Mesendoderm (in vitro differentiated cells): Measurements from ENCODE around the gene PDE11A.
"Not testable (repeated sequence)": the region's sequence is repeated elsewhere in the genome, so short reads cannot be mapped to it uniquely, and the experiment has no call there.

ENCODE experiments used
- DNase-seq: peaks from one replicate; pipeline ENCODE4 v3.0.0; 2013
- H2AK5ac ChIP-seq: 2 replicates; pipeline ENCODE4 v1.6.1; 2013; ENCODE audit warnings: low read length, inconsistent platforms
- H2BK120ac ChIP-seq: 2 replicates; pipeline ENCODE4 v1.6.1; 2013; ENCODE audit warnings: low read depth, mild to moderate bottlenecking, low read length, moderate library complexity, mixed read lengths
- H2BK15ac ChIP-seq: replicated peaks from 2 replicates; pipeline ENCODE4 v1.6.1; 2013; ENCODE audit warnings: low read depth, mild to moderate bottlenecking, moderate library complexity
- H2BK5ac ChIP-seq: 2 replicates; pipeline ENCODE4 v1.6.1; 2013; ENCODE audit warnings: low read length, inconsistent platforms
- H3K18ac ChIP-seq: 2 replicates; pipeline ENCODE4 v1.6.1; 2013; ENCODE audit warnings: mild to moderate bottlenecking, low read length, mixed read lengths
- H3K23ac ChIP-seq: one replicate; pipeline ENCODE4 v1.6.1; 2013; ENCODE audit warnings: low read length
- H3K27ac ChIP-seq: 2 replicates; pipeline ENCODE4 v1.5.1; 2013; ENCODE audit warnings: low read depth, mild to moderate bottlenecking, inconsistent platforms, low read length, moderate library complexity
- H3K27me3 ChIP-seq: 2 replicates; pipeline ENCODE4 v1.6.1; 2013; ENCODE audit warnings: low read length, control low read depth, mild to moderate bottlenecking, inconsistent platforms; ENCODE audit not compliant: insufficient read depth, poor library complexity
- H3K36me3 ChIP-seq: 2 replicates; pipeline ENCODE4 v1.6.1; 2013; ENCODE audit warnings: low read length, inconsistent platforms; ENCODE audit not compliant: control insufficient read depth, insufficient read depth
- H3K4ac ChIP-seq: one replicate; pipeline ENCODE4 v1.6.1; 2013; ENCODE audit warnings: low read depth, mild to moderate bottlenecking, low read length, moderate library complexity
- H3K4me1 ChIP-seq: 2 replicates; pipeline ENCODE4 v1.6.1; 2013; ENCODE audit warnings: low read depth, low read length, inconsistent platforms; ENCODE audit not compliant: control insufficient read depth
- H3K4me2 ChIP-seq: 2 replicates; pipeline ENCODE4 v1.6.1; 2013; ENCODE audit warnings: low read length
- H3K4me3 ChIP-seq: 2 replicates; pipeline ENCODE4 v1.5.1; 2013; ENCODE audit warnings: mild to moderate bottlenecking, low read length
- H3K56ac ChIP-seq: one replicate; pipeline ENCODE4 v1.6.1; 2013; ENCODE audit warnings: low read length
- H3K79me1 ChIP-seq: 2 replicates; pipeline ENCODE4 v1.6.1; 2013; ENCODE audit warnings: low read length, inconsistent platforms
- H3K79me2 ChIP-seq: 2 replicates; pipeline ENCODE4 v1.6.1; 2013; ENCODE audit warnings: mild to moderate bottlenecking, low read length; ENCODE audit not compliant: control insufficient read depth, insufficient read depth
- H3K9ac ChIP-seq: 2 replicates; pipeline ENCODE4 v1.6.1; 2013; ENCODE audit warnings: low read length, inconsistent platforms
- H4K5ac ChIP-seq: one replicate; pipeline ENCODE4 v1.6.1; 2013; ENCODE audit warnings: low read length
- H4K8ac ChIP-seq: one replicate; pipeline ENCODE4 v1.6.1; 2013; ENCODE audit warnings: low read depth, mild to moderate bottlenecking, control low read depth, low read length, moderate library complexity
- WGBS: extraction: QIAGEN DNeasy Blood & Tissue Kit; methylation state at CpG from one replicate; pipeline ENCODE4 v1.1.7; 2013; ENCODE audit warnings: low lambda C conversion rate, missing lambda C conversion rate; ENCODE audit not compliant: insufficient coverage; ENCODE audit errors: extremely low coverage; 5-methylcytosine and 5-hydroxymethylcytosine counted together

PDE11A gene

GRCh38 chr2:178047391-178047790, 25.2 kb downstream of the PDE11A start:
- Histone ChIP-seq H3K4ac (no peak overlapping the region), H3K4me2 (no peak overlapping the region), H2BK120ac (no peak overlapping the region), H3K56ac (no peak overlapping the region), H2AK5ac (no peak overlapping the region), H4K5ac (no peak overlapping the region), H3K9ac (no peak overlapping the region), H4K8ac (no peak overlapping the region), H3K4me3 (no peak overlapping the region), H3K4me1 (no peaks in the 10 kb centered on the region), H2BK5ac (no peak overlapping the region), H3K27ac (no peak overlapping the region), H3K79me1 (no peaks in the 10 kb centered on the region), H3K23ac (no peak overlapping the region), H3K79me2 (no peaks in the 10 kb centered on the region), H2BK15ac (no peak overlapping the region), H3K18ac (no peak overlapping the region), H3K36me3 (no peaks in the 10 kb centered on the region), H3K27me3 (no peaks in the 10 kb centered on the region)
- DNase-seq = no peak
- no CpG with 5 or more reads among the region's 2 CpGs for WGBS

GRCh38 chr2:178044836-178045235, 27.7 kb downstream of the PDE11A start:
- no peak for DNase-seq
- Histone ChIP-seq H3K79me2 (no peaks in the 10 kb centered on the region), H3K4me3 (no peak overlapping the region), H4K8ac (no peak overlapping the region), H3K36me3 (no peaks in the 10 kb centered on the region), H4K5ac (no peak overlapping the region), H2BK5ac (no peak overlapping the region), H2BK15ac (no peak overlapping the region), H3K9ac (no peak overlapping the region), H3K56ac (no peak overlapping the region), H3K27me3 (no peaks in the 10 kb centered on the region), H2AK5ac (no peak overlapping the region), H2BK120ac (no peak overlapping the region), H3K4ac (no peak overlapping the region), H3K18ac (no peak overlapping the region), H3K23ac (no peak overlapping the region), H3K27ac (no peak overlapping the region), H3K4me2 (no peak overlapping the region), H3K79me1 (no peaks in the 10 kb centered on the region), H3K4me1 (no peaks in the 10 kb centered on the region)
- WGBS = no CpG with 5 or more reads among the region's 1 CpG

GRCh38 chr2:178043266-178043665, 29.3 kb downstream of the PDE11A start:
- no peak overlapping the region for H3K4me3 ChIP-seq

DNA sequence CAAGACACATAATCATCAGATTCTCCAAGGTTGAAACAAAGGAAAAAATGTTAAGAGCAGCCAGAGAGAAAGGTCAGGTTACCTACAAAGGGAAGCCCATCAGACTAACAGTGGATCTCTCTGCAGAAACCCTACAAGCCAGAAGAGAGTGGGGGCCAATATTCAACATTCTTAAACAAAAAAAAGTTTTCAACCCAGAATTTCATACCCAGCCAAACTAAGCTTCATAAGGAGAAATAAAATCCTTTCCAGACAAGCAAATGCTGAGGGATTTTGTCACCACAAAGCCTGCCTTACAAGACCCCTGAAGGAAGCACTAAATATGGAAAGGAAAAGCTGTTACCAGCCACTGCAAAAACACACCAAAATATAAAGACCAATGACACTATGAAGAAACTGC, 39.0 kb downstream of the PDE11A start:
- not testable (repeated sequence) for H3K23ac ChIP-seq, H3K27ac ChIP-seq, H2BK120ac ChIP-seq, H3K4me3 ChIP-seq, H3K36me3 ChIP-seq, H3K27me3 ChIP-seq, H4K8ac ChIP-seq, DNase-seq, H3K9ac ChIP-seq, H2AK5ac ChIP-seq, H2BK15ac ChIP-seq, H2BK5ac ChIP-seq, H3K18ac ChIP-seq, H3K79me2 ChIP-seq, H4K5ac ChIP-seq, H3K4me2 ChIP-seq, H3K4ac ChIP-seq, H3K79me1 ChIP-seq, H3K56ac ChIP-seq, H3K4me1 ChIP-seq

More at GRCh38 chr2:178043266-178043665, 29.3 kb downstream of the PDE11A start:
- H3K36me3 ChIP-seq = no peaks in the 10 kb centered on the region
- H4K8ac ChIP-seq = no peak overlapping the region
- H3K4ac ChIP-seq = no peak overlapping the region
- H3K18ac ChIP-seq = no peak overlapping the region
- no peak overlapping the region for H4K5ac ChIP-seq
- DNase-seq = no peak
- no peak overlapping the region for H3K23ac ChIP-seq
- H3K79me2 ChIP-seq = no peaks in the 10 kb centered on the region
- no peak overlapping the region for H2BK15ac ChIP-seq
- no peak overlapping the region for H2AK5ac ChIP-seq
- H3K79me1 ChIP-seq = no peaks in the 10 kb centered on the region
- no peak overlapping the region for H3K27ac ChIP-seq
- no peak overlapping the region for H3K4me2 ChIP-seq
- no peak overlapping the region for H3K9ac ChIP-seq
- no peak overlapping the region for H3K56ac ChIP-seq
- no CpG with 5 or more reads among the region's 1 CpG for WGBS
- H3K27me3 ChIP-seq = no peaks in the 10 kb centered on the region
- no peak overlapping the region for H2BK5ac ChIP-seq
- no peak overlapping the region for H2BK120ac ChIP-seq
- no peaks in the 10 kb centered on the region for H3K4me1 ChIP-seq

- H3K23ac ChIP-seq = no peak overlapping the region
- H3K56ac ChIP-seq = no peak overlapping the region
- H3K27me3 ChIP-seq = no peaks in the 10 kb centered on the region
- H3K18ac ChIP-seq = no peak overlapping the region
- no peak overlapping the region for H2BK15ac ChIP-seq
- no peak overlapping the region for H2BK120ac ChIP-seq
- H3K4ac ChIP-seq = no peak overlapping the region
- H3K79me1 ChIP-seq = no peaks in the 10 kb centered on the region
- no peak overlapping the region for H4K8ac ChIP-seq
- no peak overlapping the region for H3K4me2 ChIP-seq
- no peak overlapping the region for H2BK5ac ChIP-seq
- H3K4me3 ChIP-seq = no peak overlapping the region
- no peaks in the 10 kb centered on the region for H3K79me2 ChIP-seq
- no CpG with 5 or more reads among the region's 1 CpG for whole genome bisulfite sequencing
- no peak overlapping the region for H3K9ac ChIP-seq
- H2AK5ac ChIP-seq = no peak overlapping the region
- no peak overlapping the region for H3K27ac ChIP-seq
- no peaks in the 10 kb centered on the region for H3K4me1 ChIP-seq
- no peak for DNase-seq
- H4K5ac ChIP-seq = no peak overlapping the region
- no peaks in the 10 kb centered on the region for H3K36me3 ChIP-seq
These were observed 43.2 kb downstream of the PDE11A start for GRCh38 chr2:178029342-178029741.

DNA sequence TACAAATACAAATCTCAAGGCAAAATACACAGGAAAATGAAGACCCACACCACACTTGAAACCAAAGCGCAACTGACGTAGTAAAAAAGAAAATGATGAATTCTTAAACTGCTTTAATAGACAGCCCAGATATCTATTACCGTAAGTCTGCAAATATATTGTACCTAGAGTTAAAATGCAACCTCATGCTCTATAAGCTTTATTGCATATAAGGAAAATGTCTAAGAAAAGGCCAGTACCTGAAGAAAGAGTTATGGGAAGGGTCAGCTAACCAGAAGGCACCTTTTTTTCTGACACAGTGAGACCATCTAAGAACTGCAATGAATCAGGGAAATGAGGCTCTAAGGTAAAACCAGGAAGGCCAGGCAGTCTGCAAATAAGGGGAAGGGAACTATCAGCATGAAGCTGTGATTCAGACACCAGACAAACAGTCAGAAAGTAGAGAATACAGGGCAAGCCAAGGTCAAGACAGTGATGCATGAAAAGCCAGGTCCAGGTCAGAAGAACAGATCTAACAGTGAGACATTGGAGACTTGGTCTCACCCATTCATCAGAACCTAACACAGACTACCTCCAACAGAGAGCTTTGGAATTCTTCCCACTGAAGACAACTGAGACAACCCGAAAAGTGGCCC, 46.9 kb downstream of the PDE11A start:
- H4K8ac ChIP-seq = no peak overlapping the region
- no peak for DNase-seq
- H2BK5ac ChIP-seq = no peak overlapping the region
- no peak overlapping the region for H2AK5ac ChIP-seq
- no peak overlapping the region for H3K9ac ChIP-seq
- H3K4me3 ChIP-seq = no peak overlapping the region
- H3K18ac ChIP-seq = no peak overlapping the region
- no peak overlapping the region for H3K4me2 ChIP-seq
- no peak overlapping the region for H4K5ac ChIP-seq
- H3K36me3 ChIP-seq = no peaks in the 10 kb centered on the region
- H3K4ac ChIP-seq = no peak overlapping the region
- WGBS = no CpG with 5 or more reads among the region's 4 CpGs
- H2BK15ac ChIP-seq = no peak overlapping the region
- H3K79me1 ChIP-seq = no peaks in the 10 kb centered on the region
- H3K27ac ChIP-seq = no peak overlapping the region
- H3K4me1 ChIP-seq = no peaks in the 10 kb centered on the region
- H2BK120ac ChIP-seq = no peak overlapping the region
- no peak overlapping the region for H3K56ac ChIP-seq
- H3K23ac ChIP-seq = no peak overlapping the region
- no peaks in the 10 kb centered on the region for H3K27me3 ChIP-seq
- H3K79me2 ChIP-seq = no peaks in the 10 kb centered on the region
